Amniotic stem cell (primary cell): ENCODE results near the gene RABL2B.

ENCODE experiments used
- DNase-seq: peaks from one replicate; lab custom pipeline; 2025; lab: John Stamatoyannopoulos, UW

The RABL2B gene

DNA sequence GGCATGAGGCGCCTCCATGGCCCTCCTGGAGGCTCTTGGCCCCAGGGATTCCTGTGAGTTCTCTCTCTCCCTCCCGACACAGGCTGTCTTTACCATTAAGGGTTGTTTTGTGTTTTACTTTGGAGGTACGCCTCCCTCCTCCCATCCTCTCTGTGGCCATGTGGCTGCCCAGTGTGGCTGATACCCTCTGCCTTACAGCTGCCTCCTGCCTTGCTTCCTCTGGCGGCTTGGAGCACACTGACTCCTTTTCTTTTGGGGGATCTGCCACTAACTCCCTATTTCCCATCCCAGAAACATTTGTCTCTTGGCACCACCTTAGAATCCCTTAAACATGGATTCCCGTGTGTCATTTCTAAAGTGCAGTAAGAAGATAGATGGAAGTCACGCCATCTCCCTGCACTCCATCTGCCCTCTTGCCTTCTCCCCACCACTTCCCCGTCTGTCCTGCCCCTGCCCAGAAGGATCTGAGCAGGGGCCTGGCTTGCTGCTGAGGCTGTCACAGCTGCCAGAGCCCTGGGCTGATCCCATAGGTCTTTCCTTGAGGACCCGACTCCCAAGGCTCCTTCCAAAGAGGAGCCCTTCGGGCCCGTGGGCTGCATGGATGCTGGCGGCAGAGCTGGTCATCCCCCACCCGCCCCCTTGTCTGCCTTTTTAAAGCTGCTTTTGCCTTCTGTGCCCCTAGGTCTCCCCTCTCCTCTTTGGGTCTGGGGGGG is 60.6 kb downstream of the RABL2B start:
- DNase-seq: no peak

DNA sequence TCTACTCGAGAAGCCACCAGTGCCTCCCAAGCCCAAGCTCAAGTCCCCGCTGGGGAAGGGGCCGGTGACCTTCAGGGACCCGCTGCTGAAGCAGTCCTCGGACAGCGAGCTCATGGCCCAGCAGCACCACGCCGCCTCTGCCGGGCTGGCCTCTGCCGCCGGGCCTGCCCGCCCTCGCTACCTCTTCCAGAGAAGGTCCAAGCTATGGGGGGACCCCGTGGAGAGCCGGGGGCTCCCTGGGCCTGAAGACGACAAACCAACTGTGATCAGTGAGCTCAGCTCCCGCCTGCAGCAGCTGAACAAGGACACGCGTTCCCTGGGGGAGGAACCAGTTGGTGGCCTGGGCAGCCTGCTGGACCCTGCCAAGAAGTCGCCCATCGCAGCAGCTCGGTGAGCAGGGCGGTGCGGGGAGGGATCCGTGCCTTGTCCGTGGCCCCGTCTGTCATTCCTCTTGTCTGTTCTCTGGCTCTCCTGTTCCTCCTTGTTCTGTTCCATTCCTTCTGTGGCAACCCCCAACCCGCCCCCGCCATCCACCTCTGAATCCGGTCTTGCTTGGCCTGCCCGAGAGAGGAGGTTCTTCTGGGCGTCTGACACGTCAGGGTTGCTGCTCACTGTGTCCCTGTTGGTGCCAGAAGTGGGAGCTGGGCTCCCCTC is 61.3 kb downstream of the RABL2B start:
- no peak for DNase-seq

DNA sequence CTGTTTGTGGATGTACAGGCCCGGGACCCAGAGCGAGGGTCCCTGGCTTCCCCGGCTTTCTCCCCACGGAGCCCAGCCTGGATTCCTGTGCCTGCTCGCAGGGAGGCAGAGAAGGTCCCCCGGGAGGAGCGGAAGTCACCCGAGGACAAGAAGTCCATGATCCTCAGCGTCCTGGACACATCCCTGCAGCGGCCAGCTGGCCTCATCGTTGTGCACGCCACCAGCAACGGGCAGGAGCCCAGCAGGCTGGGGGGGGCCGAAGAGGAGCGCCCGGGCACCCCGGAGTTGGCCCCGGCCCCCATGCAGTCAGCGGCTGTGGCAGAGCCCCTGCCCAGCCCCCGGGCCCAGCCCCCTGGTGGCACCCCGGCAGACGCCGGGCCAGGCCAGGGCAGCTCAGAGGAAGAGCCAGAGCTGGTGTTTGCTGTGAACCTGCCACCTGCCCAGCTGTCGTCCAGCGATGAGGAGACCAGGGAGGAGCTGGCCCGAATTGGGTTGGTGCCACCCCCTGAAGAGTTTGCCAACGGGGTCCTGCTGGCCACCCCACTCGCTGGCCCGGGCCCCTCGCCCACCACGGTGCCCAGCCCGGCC is 62.1 kb downstream of the RABL2B start:
- no peak for DNase-seq

DNA sequence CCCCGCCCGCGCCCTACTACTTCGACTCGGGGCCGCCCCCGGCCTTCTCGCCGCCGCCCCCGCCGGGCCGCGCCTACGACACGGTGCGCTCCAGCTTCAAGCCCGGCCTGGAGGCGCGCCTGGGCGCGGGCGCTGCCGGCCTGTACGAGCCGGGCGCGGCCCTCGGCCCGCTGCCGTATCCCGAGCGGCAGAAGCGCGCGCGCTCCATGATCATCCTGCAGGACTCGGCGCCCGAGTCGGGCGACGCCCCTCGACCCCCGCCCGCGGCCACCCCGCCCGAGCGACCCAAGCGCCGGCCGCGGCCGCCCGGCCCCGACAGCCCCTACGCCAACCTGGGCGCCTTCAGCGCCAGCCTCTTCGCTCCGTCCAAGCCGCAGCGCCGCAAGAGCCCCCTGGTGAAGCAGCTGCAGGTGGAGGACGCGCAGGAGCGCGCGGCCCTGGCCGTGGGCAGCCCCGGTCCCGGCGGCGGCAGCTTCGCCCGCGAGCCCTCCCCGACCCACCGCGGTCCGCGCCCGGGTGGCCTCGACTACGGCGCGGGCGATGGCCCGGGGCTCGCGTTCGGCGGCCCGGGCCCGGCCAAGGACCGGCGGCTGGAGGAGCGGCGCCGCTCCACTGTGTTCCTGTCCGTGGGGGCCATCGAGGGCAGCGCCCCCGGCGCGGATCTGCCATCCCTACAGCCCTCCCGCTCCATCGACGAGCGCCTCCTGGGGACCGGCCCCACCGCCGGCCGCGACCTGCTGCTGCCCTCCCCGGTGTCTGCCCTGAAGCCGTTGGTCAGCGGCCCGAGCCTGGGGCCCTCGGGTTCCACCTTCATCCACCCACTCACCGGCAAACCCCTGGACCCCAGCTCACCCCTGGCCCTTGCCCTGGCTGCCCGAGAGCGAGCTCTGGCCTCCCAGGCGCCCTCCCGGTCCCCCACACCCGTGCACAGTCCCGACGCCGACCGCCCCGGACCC is 62.9 kb downstream of the RABL2B start:
- DNase-seq: no peak

DNA sequence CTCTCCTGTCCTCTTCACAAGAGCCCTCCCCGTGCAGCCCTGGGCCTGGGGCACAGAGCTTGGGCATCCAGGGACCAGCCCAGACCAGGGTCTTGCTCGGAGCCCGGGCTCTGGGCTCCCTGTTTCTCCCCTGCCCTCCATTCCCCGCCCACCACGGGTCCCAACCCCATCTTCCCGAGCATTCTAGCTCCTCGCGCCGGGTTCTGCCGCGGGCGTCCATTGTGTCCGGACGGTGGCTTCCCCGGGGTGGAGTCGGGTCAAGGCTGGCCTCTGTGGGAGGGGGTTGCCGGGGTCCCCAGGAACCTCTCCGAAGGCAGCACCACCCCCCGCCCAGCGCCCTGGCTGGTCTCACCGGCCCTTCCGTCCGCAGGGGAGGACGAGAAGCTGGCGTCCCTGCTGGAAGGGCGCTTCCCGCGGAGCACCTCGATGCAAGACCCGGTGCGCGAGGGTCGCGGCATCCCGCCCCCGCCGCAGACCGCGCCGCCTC is 63.6 kb downstream of the RABL2B start:
- no peak for DNase-seq

DNA sequence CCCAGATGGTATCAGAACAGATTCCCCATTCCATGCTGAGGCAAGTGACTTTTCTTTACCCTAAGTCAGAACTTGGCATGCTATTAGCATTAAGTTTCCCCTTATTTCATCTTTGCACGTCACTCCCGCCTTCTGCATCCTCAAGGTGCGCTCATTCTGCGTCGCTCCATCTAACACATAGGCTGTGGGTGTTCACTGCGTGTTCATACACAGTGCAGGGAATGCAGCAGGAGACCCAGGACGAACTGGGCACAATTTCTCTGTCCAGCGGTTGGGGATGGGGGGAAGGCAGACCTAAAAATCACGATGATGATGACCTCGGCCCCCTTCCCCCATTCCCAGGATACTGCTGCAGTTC is 65.1 kb downstream of the RABL2B start:
- no peak for DNase-seq

DNA sequence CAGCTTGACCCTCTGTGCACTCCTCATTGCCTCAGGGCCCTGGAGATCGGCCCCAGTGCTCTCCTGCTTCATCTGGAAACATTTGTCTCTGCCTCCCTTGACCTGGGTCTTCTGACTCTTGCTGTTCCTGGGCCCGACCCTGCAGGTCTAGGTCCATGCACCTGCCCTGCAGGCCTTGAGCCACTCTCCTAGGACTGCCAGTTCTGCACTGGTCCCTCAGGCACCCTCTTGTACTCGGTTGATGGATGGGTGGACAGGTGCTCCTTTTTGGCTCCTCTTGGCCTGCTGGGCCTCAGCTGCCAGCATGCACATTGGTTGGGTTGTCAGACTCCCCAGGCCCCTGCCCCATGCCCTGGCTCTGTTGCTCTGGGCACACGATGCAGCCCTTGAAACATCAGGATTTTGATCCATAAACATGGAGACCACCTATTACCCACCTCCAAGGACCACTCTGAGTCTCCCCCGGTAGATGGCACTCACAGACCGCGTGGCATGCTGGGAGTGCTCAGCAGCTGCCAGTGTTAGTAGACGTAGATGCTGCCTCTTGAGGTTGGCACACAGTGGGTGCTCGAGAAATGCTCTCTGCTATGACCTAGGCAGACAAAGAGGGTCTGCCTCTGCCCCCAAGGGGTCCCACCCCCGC is 65.6 kb downstream of the RABL2B start:
- no peak for DNase-seq
